Heart left ventricle (tissue), 13 donors: ENCODE measurements around the gene PKP3.

ENCODE experiments used
- CTCF ChIP-seq, 12 donors: fragments of 200-600 bp; sonication (generic) in 4 of 12; IDR thresholded peaks; one replicate each; pipeline versions ENCODE4 v1.5.0 to v1.8.0; 2018 to 2022; ENCODE audit warnings: antibody characterized with exemption in 12 of 12, mild to moderate bottlenecking in 5 of 12
- POLR2A ChIP-seq, 2 donors: fragments of 450-650 bp; IDR thresholded peaks; one replicate each; pipeline ENCODE4 v1.6.1; 2017; ENCODE audit warnings: antibody characterized with exemption in 2 of 2, mild to moderate bottlenecking in 2 of 2, moderate library complexity in 2 of 2
- donor health status: ischemic (EF 13 %, LVEDD 7.1; RV severe dilation, severe dysfunction).
- donor health status: DM: no; HTN: yes; CAD: no.
- donor health status: DM: no; HTN: no; CAD: no.
- donor health status: ischemic (EF 25% LVEDD 6.9; RV normal size, moderate dysfunction).
- donor health status: ischemic (EF 25% LVEDD 5.7; RV mildly dilated, moderate dysfunction).
- donor health status: ischemic (EF 35%, LVEDD 5.7; RV mildly dilated, moderate dysfunction).
- donor health status: nonischemic (EF 11% LVEDD 7.7; RV severe dilation, severe dysfunction).
- donor health status: DM: yes; HTN: yes; CAD: no.
- donor health status: PGD.
- donor health status: ischemic (EF 29% LVEDD 5.4; RV normal size, mild dysfunction).
- donor health status: nonischemic (EF 23%, LVEDD 6.1; RV moderate dilation, normal function).

- TF ChIP-seq CTCF (IDR thresholded peaks at IDR 0.05) (no peak), POLR2A (IDR thresholded peaks at IDR 0.05) (no peak)
Observed at GRCh38 chr11:346529-346928, 47.5 kb upstream of the PKP3 start.
